Fibroblast of mammary gland (primary cell): Measurements from ENCODE around the gene KCNA3.

Experiments
- DNase-seq: peaks from one replicate; pipeline ENCODE4 v3.0.0-alpha.2; 2010; ENCODE audit warnings: low read depth
- H3K4me3 ChIP-seq: 2 replicates; pipeline ENCODE4 v1.5.1; 2011; ENCODE audit warnings: low read depth, mild to moderate bottlenecking, low read length, moderate library complexity; ENCODE audit not compliant: control insufficient read depth
- TF ChIP-seq, protein P1 (sequence below): conservative IDR thresholded peaks from 2 replicates; pipeline ENCODE4 v1.5.1; 2011; ENCODE audit warnings: low read depth, low read length, inconsistent platforms; ENCODE audit not compliant: control insufficient read depth, insufficient read depth

KCNA3 gene

DNA sequence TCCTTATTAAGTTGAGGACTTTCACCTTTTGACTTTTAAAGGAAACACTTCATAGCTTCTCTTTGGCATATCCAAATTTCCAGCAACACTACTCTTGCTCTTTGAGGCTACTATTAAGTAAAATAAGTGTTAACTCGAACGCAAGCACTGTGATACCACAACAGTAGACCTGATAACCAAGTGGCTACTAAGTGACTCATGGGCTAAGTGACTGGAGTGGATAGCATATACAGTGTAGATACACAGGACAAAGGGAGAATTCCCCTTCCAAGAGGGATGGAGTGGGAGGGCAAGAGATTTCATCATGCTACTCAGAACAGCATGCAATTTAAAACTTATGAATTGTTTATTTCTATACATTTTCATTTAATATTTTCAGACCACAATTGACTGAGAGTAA lies 9.8 kb upstream of the KCNA3 start:
- DNase-seq: no peak
- H3K4me3 ChIP-seq: no peak overlapping the region
- TF ChIP-seq, protein P1, sequence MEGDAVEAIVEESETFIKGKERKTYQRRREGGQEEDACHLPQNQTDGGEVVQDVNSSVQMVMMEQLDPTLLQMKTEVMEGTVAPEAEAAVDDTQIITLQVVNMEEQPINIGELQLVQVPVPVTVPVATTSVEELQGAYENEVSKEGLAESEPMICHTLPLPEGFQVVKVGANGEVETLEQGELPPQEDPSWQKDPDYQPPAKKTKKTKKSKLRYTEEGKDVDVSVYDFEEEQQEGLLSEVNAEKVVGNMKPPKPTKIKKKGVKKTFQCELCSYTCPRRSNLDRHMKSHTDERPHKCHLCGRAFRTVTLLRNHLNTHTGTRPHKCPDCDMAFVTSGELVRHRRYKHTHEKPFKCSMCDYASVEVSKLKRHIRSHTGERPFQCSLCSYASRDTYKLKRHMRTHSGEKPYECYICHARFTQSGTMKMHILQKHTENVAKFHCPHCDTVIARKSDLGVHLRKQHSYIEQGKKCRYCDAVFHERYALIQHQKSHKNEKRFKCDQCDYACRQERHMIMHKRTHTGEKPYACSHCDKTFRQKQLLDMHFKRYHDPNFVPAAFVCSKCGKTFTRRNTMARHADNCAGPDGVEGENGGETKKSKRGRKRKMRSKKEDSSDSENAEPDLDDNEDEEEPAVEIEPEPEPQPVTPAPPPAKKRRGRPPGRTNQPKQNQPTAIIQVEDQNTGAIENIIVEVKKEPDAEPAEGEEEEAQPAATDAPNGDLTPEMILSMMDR: no peak

- H3K4me3 ChIP-seq: no peak overlapping the region
- TF ChIP-seq, protein P1: no peak
- DNase-seq: no peak
Measured at GRCh38 chr1:110682898-110683297, 8.2 kb upstream of the KCNA3 start.

DNA sequence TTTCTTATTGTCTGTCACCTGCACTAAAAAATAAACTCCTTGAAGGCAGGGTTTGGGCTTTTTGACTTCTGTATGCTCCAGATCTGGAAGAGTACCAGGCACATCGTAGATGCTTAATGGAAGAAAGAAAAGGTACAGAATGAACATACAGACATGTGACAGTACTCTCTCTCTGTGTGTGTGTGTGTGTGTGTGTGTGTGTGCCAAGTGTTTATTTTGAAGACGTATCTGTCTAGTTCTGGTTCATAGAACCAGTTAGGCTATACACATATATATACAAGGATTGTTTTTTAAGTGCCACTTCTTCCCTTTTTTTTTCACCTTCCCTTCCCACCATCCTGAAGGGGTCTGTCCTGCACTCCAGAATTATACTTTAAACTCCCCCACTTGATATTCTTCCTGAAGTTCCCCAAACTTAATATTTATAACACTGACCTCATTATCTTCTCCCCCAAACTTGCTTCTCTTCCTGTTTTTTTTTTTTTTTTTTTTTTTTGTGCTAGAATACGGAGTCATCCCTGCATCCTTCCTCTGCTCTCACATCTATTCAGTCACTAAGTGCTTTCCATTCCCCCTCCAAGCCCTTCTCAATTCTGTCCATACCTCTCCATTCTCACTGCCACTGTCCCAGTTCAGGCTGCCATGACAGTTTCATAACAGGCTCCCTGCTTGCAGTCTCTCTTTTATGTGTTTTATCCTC lies 5.4 kb upstream of the KCNA3 start:
- no peak for DNase-seq
- TF ChIP-seq, protein P1: no peak
- no peak overlapping the region for H3K4me3 ChIP-seq

DNA sequence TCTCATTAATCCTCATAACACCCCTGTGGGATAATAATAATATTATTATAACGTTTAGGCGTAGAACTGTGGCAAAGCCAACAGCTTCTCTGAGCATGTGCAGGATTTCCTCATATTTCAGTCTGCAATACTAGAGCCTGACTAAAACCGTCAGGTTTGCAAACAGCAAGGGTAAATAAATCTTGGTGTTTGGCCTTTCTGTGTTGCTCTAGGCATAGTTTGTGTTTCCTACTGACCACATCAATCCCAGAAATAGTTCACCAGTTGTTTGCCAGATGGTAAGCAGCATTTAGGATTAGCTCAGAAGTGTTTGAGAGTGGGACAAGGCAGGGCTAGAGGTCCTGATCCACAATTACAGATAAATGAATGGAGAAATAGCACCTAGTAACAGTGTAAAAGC lies 2.8 kb upstream of the KCNA3 start:
- DNase-seq: no peak
- no peak overlapping the region for H3K4me3 ChIP-seq
- TF ChIP-seq, protein P1: no peak

GRCh38 chr1:110676970-110677369 lies 2.2 kb upstream of the KCNA3 start:
- no peak overlapping the region for H3K4me3 ChIP-seq
- DNase-seq: no peak
- TF ChIP-seq, protein P1: no peak

DNA sequence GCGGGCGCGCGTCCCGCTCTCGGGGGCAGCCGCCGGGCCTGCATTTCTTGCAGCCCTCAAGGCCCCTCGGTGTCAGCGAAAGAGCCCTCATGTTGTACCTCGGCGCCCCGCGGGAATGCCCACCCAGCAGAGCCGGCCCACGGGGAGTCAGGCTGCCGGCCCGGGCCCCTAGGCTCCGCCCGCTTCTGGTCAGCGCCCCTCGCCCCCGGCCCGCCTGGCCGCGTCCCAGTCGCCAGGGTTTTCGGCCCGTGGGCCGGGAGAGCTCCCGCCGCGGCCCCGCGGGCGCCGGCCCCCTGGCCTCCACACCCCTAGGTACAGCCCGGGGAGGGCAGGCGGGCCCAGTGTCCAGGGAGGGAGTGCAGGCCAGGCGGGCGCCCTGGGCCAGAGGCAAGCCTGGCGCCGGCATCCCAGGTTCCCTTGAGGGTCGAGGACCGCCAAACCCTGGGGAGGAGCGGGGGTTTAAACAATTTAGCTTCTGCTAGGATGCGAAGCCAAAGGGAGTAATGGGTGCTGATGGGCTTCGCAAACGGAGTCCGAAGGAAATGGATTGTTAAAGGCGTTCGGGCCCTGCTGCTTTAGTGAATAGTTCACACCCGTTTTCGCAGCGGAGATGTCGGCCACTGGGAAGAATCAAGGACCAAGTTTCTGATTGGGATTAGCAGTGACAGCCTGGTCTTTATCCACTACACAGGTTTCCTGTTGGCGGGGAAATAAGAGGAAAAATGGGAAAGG lies 486 bp upstream of the KCNA3 start:
- TF ChIP-seq, protein P1: no peak
- H3K4me3 ChIP-seq: peak overlapping the region; percentile 2
- no peak for DNase-seq
